GM18909 (cell line): ENCODE results near the gene STAT4.
"Not testable (repeated sequence)": the region's sequence is repeated elsewhere in the genome, so short reads cannot be mapped to it uniquely, and the experiment has no call there.

Source experiments
- ATAC-seq: cut with Tn5 transposase; IDR thresholded peaks from one replicate; pipeline ENCODE4 v1.9.1; 2021; ENCODE audit warnings: mild to moderate bottlenecking; ENCODE audit not compliant: unreplicated experiment, poor library complexity

Gene STAT4

DNA sequence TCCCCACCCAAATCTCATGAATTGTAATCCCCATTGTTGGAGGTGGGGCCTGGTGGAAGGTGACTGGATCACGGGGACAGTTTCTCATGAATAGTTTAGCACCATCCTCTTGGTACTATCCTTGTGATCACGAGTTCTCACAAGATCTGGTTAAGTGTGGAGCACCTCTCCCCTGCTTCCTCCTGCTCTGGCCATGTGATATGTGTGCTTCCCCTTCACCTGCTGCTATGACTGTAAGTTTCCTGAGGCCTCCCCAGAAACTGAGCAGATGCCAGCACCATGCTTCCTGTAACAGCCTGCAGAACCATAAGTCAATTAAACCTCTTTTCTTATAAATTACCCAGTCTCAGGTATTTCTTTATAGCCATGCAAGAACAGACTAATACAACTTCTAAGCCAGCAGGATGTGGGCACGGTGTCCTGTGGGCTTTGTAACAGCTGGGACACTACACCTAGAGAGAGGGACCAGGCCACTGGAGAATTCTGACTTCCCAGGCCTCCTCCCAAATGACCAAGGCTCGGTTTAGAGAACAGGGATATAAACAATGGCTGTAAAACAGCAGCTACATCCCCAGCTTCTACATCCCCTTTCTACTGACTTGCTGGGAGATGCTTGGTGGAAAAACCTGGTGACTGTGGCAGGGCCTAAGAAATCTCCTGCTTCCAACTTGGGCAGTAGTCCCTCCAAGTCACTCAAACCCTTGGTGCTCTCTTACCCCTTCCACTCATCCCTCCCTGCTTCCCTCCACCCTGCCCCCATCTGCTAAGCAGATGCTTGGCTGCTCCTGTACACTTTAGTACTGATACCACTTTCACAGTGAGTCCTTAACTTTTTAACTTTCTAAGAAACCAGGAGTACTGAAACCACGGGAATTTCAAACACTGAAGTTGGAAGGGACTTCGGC, 147.1 kb downstream of the STAT4 start:
- no peak for ATAC-seq

DNA sequence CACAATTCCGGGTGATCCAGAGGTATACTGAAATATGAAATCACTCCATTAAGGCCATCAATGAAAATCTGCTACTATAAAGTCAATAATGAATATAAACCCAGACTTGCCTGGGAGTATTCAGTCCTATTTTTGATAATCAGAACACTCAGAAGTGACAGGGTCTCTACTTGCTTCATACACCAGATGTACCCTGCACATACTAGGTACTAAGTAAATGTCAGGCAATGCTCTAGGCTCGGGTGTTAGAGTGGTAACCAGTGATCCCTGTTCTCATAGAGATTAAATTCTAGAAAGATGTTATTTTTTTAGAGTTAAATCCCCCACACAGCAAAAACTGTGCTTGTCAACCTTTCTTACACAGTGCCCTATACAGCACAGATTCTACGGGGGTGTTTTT, 149.2 kb downstream of the STAT4 start:
- no peak for ATAC-seq

DNA sequence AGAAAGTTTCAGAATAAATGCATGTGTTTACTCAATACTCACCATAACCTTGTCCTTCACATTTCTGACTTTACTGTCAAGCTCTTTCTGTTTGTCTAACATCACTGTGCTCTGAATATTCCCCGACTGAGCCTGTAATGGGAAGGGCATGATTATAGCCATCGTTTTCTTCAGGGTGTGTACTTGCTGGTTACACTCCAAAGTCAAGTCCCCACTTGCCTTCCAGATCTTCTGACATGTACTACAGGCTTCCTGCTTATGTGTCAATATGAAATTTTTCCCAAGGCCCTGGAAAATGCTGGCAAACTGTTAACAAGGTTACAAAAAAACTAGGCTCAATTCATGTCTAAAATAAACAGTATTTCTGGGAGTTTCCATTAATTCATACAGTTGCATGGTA, 149.8 kb downstream of the STAT4 start:
- no peak for ATAC-seq

DNA sequence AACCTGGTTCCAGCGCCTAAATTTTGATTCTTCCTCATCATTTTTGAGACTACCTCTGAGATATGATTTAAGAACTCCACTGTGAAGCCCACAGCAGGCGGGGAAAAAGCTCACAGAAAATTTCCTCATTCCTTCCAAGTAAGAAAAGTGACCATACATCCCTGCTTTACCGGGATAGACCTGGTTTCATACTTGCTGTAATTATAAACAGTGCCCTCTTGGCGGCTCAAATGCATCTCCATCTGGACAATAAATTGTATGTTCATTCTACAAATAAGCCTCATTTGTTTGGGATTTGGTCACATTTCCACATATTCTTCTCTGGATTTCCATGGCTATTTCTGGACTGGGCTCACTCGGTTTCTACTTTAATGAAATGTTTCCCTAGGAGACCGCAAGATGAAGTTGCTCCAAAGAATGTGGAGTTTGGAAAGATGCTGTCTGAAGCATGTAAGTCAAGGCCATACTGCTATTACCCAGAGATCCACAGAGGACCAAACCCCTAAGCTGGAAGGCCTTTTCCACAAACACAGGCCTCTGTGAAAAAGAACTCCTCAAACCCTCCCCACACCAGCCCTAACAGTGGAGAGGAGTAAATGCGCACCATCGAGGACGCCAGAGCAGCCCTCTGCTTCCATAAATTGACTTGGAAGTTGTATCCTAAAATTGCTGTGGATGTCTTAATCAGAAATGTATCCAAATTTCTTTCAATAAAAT, 150.7 kb downstream of the STAT4 start:
- no peak for ATAC-seq

DNA sequence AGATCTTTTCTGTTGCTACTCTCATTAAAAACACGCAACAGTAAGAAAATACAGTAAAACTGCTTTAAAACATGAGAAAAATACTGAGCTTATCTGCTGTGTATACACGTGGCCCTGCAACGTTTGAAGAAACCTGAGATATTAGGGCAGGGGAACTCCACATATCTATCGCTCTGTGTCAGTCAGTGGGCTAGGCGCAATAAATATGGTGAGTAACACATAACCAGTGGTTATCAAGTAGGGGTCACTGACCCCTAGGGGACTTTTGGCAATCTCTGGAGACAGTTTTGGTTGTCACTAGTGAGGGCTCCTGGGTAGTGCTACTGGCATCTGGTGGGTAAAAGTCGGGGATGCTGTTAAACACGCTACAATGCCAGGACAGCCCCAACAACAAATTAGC, 151.7 kb downstream of the STAT4 start:
- no peak for ATAC-seq

DNA sequence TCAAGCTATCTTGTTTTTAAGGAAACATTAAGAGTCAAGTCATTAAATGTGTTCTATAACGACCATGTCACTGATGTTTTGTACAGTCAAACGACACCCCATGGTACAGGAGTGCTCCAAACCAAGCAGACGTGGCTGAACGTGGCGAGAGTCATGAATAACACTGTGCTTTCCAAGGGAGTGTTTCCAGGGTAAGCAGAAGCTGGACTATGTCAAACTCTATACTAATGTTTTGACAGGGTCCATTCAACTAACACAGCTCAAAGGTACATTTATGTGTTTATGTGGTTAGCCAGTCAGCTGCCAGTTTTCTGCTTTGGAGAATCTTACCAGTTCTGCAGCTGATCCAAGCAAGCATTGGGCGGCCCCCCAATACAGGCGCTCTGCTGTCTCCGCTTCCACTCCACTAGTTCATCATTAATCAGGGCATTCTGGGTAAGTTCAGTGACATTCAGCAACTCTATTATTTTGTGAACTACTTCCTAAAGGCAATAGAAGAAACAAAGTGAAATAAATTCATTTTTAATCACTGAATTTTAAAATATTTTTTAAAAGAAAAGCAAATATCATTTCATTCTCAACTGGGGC, 153.2 kb downstream of the STAT4 start:
- no peak for ATAC-seq

DNA sequence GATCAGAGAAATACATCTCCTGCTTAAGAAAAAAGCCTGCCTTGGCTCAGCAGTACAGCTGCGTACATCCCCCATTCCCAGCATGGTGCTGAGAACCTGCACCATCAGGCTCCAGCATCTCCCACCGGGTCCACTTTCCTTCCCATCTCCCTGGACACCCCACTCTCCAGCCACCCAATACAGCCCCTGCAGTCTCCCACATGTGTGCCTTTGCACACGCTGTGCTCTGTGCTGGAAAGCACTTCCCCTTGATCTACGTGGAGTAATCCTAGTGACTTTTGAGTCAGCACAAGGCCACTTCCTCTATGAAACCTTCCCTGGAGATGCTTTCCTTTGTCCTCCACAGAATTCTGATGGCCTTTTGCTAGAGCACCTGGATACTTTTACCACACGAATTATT, 153.8 kb downstream of the STAT4 start:
- ATAC-seq: no peak

DNA sequence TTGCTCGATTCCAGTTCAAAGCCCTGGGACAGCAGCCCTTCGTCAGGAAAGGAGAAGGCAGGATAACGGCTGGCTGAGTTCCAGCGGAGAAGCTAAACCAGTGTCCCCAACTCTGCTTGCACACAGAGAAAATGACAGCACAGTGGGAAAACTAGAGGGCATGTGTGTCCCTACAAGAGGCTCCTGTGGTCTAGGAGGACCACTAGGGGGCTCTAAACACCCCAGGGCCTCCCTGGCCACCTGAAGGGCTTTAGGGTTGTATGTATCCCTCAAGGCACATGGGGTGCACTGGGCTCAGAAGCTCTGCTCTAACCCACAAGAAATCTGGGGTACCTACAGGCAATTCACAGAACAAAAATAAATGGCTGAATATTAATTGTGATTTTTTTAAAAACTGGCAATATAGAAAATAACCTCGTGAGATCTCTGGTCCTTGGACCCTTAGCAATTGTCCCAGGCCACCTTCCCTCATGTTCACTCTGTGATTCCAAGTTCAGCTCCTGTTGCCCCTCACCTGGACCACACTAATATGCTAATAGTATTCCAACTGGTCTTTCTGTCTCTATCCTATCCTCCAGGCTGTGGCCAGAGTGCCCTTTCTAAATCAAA, 154.4 kb downstream of the STAT4 start:
- no peak for ATAC-seq

DNA sequence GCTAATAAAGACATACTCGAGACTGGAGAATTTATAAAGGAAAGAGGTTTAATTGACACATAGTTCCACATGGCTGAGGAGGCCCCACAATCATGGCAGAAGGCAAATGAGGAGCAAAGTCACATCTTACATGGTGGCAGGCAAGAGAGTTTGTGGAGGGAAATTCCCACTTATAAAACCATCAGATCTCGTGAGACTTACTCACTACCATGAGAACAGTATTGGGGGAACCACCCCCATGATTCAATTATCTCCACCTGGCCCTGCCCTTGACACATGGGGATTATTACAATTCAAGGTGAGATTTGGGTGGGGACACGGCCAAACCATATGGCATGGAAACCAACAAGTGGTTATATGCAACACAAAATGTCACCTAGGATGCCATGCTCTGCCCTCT, 155.5 kb downstream of the STAT4 start:
- not testable (repeated sequence) for ATAC-seq

DNA sequence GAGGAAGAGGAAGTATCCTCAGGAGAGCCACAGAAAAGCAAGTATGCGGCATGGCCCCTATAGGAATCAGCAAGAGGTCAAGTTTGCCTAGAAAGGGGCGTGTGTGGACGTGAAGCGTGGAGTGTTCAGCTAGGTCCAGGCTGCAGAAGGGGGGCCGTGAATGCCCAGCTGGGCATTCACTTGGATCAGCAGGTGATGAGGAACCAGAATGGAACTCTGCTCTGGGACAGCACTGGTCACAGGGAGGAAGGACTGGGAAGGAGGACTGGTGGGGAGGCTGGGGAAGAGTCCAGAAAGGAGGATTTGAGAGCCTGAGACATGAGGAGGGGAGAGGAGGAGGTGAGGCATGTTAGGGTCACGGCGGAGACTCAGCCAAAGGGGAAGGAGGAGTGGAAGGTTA, 156.6 kb downstream of the STAT4 start:
- ATAC-seq: no peak

DNA sequence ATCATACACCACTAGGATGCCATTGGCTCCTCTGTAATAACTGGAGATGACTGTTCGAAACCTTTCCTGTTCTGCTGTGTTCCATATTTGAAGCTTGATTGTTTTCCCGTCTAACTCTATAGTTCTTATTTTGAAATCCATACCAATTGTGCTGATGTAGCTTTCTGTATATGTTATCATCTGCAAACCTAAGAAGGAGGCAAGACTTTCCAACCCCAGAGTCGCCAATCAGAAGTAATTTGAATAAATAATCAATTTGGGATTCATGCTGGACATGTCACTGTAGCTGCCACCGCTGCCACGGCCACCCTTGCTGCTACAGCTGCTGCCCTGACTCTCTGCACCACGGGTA, 157.5 kb downstream of the STAT4 start:
- ATAC-seq: no peak

DNA sequence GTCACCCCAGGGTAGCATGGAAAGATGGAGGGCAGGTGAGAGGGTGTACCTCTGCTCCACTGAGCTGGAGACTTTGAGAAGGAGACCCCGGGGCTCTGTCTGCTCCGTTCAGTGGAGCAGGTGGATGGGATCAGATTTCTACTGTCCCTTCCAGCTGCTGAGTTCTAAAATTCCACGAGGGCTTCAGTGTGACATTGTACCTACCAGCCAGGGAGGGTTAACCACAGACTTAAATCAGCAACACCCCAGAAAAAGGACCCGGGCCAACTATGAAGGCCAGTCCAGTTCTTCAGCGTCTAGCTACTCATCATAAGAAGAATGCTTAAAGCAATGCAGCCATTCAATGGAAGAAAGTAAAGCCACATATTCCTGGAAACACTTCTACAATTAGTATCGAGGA, 160.7 kb downstream of the STAT4 start:
- ATAC-seq: no peak

DNA sequence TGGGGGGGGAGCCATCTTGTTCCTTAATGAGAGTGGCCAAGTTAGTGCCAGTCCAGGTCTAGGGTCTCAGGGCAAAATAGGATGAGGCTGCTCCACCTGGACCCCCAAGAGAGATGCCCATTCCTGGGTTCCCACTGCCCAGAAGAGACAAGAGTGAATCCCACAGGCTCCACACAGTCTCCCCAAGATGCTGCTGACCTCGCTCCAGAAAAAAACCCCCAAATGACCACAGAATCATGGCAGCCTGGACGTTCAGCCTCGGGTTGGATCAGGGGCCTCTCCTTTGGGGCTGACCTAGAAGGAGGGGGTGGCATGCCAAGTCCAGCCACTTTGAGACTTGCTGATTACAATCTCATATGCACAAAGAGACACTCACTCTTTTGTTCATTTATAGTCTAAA, 161.9 kb downstream of the STAT4 start:
- no peak for ATAC-seq

DNA sequence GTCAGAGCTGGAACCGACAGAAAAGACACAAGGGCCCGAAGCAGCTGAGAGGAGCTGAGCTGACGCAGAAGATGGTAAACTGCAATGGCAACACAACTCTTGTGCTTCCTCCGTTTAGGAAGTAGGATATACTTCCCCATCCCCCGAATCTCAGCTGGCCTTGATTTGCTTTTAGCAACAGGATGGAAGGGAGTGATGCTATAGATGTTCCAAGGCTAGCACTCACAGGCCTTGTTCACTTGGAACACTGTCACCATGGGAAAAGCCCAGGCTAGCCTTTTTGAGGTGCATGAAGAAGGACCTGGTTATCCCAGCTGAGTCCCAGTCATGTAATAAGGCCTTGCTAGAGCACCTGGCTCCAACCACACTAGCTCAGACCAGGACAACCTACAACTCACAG, 162.9 kb downstream of the STAT4 start:
- ATAC-seq: no peak

DNA sequence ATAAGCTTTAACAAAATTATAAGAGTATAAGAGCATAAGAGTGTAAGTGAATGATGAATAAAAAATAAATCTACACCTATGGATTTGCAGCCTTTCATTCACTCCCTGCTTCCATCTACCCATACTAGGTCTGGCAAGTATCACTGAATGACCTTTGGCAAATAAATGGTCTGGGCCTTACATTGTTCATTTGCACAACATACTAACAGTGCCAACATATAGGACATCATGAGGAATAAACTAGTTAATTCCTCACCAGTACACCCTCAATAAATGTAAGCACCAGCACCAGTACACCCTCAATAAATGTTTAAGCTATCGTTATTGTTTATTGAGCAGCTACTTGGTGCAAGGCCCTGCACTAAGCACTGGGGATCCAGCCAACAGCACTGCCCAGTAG, 163.7 kb downstream of the STAT4 start:
- no peak for ATAC-seq

DNA sequence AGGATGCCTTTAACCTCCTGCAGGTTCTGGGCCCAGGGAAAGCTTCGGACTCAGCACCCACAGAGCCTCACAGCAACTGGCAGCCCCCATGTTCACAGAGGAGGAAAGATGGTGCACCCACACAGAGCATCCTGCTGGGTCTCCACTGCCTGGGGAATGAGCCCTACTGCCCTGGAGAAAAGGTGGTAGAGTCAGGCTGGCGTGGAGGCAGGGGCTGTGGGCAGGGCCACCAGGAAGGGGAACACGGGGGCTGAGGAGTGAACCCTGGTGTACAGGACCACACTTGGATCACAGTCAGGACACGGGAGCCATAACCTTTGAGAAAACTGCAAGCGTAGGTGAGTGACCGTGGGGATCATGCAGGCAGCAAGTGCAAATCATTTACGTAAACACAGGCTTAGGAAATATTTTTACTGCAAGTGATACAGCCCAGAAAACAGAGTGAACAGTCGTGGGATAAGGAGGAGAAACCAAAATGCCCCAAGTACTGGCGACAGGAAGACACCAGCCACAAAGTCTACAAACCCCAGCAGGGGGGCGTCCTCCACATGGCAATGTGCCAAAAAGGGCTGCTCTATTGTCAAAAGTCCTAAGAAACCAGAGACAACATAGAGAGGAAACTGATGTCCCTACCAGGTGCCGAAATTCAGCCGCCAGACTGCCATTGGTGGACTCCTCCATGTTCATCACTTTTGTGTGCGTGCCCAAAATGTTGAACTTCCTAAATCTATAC, 164.4 kb downstream of the STAT4 start:
- no peak for ATAC-seq

DNA sequence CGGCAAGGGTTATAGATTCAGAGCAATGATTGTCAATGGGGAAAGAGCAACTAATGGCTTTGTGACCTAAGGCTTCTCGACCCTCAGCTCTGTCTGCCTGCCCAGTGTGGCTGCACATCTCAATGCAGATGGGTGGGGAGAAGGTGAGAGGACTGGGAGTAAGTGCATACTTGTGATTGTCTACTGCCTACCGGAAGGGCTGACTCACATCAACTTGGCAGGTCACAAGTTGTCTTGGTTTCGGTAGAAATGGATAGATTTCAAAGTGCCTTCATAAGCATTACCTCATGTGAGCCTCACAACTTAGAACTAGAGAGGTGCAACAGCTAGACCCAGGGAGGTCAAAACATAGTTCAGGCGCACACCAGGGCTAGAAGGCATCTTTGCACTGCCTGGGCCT, 166.2 kb downstream of the STAT4 start:
- no peak for ATAC-seq

DNA sequence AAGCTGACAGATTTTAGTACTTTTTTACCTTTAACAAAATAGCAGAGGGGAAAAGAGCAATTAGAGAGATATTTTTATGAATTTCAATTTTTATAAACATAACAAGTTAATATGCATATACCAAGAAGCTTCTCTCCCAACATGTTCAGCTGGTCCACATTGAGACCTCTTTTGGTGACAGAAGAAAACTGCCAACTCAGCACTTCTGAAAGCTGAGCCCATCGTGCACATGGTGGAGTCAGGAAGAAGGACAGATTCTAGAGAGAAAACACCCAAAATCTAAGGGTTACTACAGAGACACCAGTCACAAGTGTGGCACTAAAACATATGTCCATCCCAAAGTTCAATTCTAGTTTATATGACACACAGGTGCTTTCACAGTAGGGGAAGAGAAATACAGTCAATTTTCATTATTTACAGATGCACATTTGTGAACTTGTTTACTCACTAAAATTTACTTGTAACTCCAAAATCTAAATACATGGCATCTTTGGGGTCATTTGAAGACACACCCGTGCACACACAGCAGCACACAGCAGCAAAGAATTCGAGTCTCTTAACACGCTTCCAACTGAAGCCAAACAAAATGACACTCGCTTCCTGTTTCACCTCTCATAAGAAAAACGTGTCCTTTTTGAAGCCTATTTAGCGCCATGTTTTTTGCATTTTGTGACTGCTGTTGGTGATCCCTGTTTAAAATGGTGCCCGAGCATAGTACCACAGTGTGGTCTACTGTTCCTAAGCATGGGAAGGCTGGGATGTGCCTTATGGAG, 168.3 kb downstream of the STAT4 start:
- ATAC-seq: no peak

DNA sequence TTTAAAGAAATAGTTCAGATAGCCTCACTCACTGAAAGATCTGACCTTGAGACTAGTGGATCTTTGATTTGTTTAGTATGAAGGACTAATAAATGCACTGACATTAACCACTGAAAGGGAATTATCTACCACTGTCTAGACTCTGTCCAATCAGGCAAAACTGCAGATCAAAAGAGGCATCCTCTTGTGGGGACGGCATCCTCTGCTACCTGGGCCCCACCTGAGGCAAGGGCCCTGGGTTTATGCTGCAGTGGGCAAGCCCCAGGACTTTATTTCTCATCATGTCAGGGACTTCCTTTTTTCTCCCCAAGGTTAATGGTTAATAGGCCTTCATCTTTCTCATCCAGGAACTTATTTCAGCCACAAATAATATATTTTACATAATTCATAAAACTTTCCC, 169.1 kb downstream of the STAT4 start:
- no peak for ATAC-seq

DNA sequence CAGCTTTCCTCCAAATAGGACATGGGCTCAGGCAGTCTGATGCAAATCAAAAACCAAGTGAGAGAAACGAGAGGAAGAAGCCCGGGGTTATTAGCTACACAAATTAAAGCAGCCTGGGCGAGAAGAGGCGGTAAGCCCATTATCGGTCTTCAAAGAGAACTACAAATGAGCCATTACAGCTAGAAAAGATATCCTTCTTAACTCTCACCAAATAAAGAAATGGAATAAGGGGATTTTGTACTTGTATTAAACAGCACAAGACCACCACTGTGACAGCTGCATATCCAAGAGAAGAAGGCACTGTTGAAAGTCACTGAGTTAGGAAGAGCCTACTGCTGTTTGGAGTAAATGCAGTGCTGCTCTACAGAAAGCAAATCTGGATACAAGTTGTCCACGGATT, 169.5 kb downstream of the STAT4 start:
- no peak for ATAC-seq
